Activated CD4-positive, alpha-beta memory T cell treated with anti-CD3 and anti-CD28 coated beads, Interleukin-2, amount 10 ng/mL, durations not matched to agents 7 days and 5 days (primary cell): ENCODE measurements around the gene FNDC3B. TPM values are rescaled to one million over a fixed set of nuclear protein-coding genes. Genes with fewer than 3 reads are reported as not detected.
A peak's percentile ranks its signal among the peaks of the same experiment; 100 is the strongest.

ENCODE experiments used
- CTCF ChIA-PET: fragments of 350-600 bp; sonication (Branson Sonifier 250); formaldehyde crosslinking; loops from one replicate; lab custom pipeline; 2021; ENCODE audit warnings: antibody characterized with exemption, inconsistent platforms; lab: Charles Lee
- POLR2A ChIA-PET: fragments of 350-600 bp; sonication (Branson Sonifier 250); formaldehyde crosslinking; loops from one replicate; lab custom pipeline; 2021; ENCODE audit warnings: antibody characterized with exemption; lab: Charles Lee
- DNase-seq: peaks from one replicate; pipeline ENCODE4 v3.0.0-alpha.2; 2020
- H3K27ac Mint-ChIP-seq: one replicate; pipeline ENCODE4 v1.8.0; 2021; ENCODE audit warnings: mild to moderate bottlenecking, mixed read lengths
- H3K27me3 Mint-ChIP-seq: one replicate; pipeline ENCODE4 v1.8.0; 2021; ENCODE audit warnings: mixed read lengths
- H3K36me3 Mint-ChIP-seq: one replicate; pipeline ENCODE4 v1.8.0; 2021; ENCODE audit warnings: low read depth, mixed read lengths
- H3K4me1 Mint-ChIP-seq: one replicate; pipeline ENCODE4 v1.8.0; 2021; ENCODE audit warnings: mixed read lengths
- H3K4me3 Mint-ChIP-seq: one replicate; pipeline ENCODE4 v1.8.0; 2021; ENCODE audit warnings: mild to moderate bottlenecking, mixed read lengths
- H3K9me3 Mint-ChIP-seq: one replicate; pipeline ENCODE4 v1.8.0; 2021; ENCODE audit warnings: mixed read lengths
- total RNA-seq, 2 experiments: library from RNA; stranded (reverse); gene quantifications; one replicate each; pipeline ENCODE4 v1.2.3, GENCODE V29; 2021

The FNDC3B gene
- total RNA-seq, 2 experiments from 2014 or later = 21.6 to 21.8 TPM

DNA sequence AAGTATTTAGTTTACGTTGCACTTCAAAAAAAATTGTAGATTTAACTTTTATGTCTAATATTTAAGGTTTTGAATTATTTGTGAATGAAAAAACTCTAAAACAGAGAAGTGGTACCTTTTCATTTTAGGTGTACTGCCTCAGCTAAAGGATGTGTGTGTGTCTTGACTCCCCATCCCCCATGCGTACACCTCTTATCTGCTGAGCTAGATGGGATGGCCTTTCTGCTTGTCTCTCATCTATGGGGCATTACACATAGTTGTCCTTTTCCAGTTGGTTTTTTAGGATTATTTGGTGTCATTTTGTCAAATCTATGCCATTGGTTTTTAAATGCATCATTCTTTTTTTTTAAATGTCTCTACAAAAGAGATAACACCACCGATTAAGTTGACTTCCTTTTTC, 110.9 kb downstream of the FNDC3B start:
- no peaks in the 10 kb centered on the region for H3K27me3 Mint-ChIP-seq
- H3K9me3 Mint-ChIP-seq = no peaks in the 10 kb centered on the region
- H3K4me1 Mint-ChIP-seq = peaks cover 45% of the 10 kb centered on the region
- POLR2A ChIA-PET = interaction anchor here (1.6 kb wide), 1 partner anchor 43 kb away, joined by 3 read pairs; no protein-coding TSS in a partner anchor
- H3K4me3 Mint-ChIP-seq = no peak overlapping the region
- DNase-seq = no peak
- CTCF ChIA-PET = no interaction called here
- no peak overlapping the region for H3K27ac Mint-ChIP-seq
- H3K36me3 Mint-ChIP-seq = no peaks in the 10 kb centered on the region

DNA sequence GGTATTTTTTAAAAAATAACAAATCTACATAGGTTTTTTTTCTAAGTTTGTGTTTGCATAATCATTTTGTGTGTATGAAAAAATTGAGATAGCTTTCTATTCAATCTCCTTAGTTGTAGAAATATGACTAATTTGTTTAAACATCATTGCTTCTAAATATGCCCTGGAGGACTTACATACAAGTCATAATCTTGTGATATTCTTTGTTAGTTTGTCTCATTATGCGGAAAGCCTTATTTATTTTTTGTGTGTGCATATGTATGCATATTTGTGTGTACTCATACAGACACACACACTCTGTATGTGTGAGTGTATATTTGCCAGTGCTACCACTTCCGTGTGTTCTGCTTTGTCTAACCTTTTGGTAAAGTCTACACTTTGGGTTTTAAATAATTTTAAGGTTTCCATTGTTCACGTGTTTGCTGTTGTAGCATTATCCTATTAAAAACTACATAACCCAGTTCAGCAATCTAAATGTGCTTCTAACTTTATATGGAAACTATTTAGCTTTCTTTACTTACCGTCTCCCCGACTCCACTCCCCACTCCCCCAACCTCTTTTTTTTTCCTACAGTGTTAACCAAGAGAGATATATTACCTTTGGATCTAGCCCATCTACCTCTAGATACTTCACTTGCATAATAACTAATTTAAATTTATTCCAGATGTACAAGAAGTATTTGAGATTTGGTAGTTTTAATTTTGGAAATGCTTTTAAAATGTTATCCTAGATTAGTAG, 111.7 kb downstream of the FNDC3B start:
- H3K4me1 Mint-ChIP-seq = peaks cover 42% of the 10 kb centered on the region
- DNase-seq = no peak
- H3K9me3 Mint-ChIP-seq = no peaks in the 10 kb centered on the region
- ChIA-PET POLR2A (no interaction called here), CTCF (interaction anchor here (1.0 kb wide), 1 partner anchor 189 kb away, joined by 3 read pairs; no protein-coding TSS in a partner anchor)
- H3K4me3 Mint-ChIP-seq = no peak overlapping the region
- H3K36me3 Mint-ChIP-seq = no peaks in the 10 kb centered on the region
- H3K27ac Mint-ChIP-seq = no peak overlapping the region
- no peaks in the 10 kb centered on the region for H3K27me3 Mint-ChIP-seq

DNA sequence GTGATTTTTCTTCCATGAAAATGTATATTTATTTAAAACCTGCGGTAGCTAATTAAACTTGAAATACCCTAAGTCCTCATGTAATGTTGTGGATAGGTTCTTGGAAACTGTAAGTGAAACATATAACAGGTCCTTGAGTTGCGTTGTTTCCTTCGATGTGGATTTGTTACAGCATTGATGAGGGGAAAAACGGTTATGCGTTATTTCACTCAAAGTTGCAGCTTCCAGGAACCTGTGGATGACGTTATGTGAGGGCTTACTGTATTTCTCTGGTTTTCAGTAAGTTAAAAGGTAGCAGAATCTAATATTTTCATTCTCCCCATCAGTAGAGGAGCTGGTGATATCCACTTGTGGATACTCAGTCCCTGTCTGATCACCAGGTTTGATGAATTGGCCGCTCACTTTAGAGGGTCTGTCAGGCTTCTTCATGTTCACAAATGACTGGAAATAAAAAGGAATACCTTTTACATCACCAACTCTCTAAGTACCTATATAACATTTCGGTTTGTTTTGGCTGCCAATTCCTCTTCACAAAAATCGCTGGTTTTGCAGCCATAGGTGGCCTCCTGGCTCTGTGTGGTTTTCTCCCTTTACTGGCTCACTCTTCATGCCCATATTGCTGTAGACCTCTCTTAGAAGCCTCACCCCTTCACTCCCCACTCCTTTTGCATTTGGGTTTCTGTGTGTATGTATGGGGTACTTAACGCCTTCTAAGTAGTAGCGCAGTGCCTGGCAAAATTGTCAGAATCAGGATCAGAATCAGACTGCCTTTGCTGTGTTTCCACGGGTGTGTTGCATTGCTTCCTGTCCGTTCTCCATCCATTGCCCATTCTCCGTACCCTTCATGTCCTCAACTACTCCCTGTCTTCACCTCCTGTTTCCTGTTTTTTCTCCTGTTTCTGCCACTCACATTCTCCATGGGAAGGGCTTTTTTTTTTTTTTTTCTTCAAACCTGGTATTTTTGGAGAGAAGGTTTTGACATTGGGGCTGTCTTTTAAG, 112.6 kb downstream of the FNDC3B start:
- Mint-ChIP-seq H3K4me1 (peaks cover 39% of the 10 kb centered on the region), H3K27ac (no peak overlapping the region), H3K36me3 (peaks cover 2% of the 10 kb centered on the region), H3K4me3 (no peak overlapping the region), H3K9me3 (no peaks in the 10 kb centered on the region), H3K27me3 (no peaks in the 10 kb centered on the region)
- POLR2A ChIA-PET = interaction anchor here (1.5 kb wide), 1 partner anchor 45 kb away, joined by 5 read pairs; no protein-coding TSS in a partner anchor
- CTCF ChIA-PET = interaction anchor here (1.0 kb wide), 1 partner anchor 188 kb away, joined by 3 read pairs; no protein-coding TSS in a partner anchor
- no peak for DNase-seq

DNA sequence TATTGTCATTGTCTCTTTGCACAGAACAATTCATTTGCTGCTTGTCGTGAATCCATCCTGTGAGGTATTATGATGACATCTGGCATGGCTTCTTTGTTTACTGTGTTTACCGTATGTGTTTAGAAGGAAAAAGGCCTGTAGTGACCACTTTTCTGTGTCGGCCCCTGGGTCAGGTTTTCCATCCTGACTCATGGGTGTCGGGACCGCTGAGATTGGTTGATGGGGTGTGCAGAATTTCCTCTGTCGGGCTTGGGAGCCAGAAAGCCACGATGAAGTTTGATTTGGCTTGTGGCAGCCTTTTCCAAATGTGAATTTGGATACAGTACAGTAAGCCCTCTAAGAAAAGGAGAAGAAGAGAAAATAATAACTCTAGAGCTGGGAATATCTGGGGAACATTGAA, 113.5 kb downstream of the FNDC3B start:
- DNase-seq = no peak
- H3K36me3 Mint-ChIP-seq = peaks cover 2% of the 10 kb centered on the region
- no peak overlapping the region for H3K4me3 Mint-ChIP-seq
- H3K9me3 Mint-ChIP-seq = no peaks in the 10 kb centered on the region
- peaks cover 33% of the 10 kb centered on the region for H3K4me1 Mint-ChIP-seq
- no peak overlapping the region for H3K27ac Mint-ChIP-seq
- ChIA-PET CTCF (no interaction called here), POLR2A (interaction anchor here (1.5 kb wide), 1 partner anchor 46 kb away, joined by 5 read pairs; no protein-coding TSS in a partner anchor)
- no peaks in the 10 kb centered on the region for H3K27me3 Mint-ChIP-seq

DNA sequence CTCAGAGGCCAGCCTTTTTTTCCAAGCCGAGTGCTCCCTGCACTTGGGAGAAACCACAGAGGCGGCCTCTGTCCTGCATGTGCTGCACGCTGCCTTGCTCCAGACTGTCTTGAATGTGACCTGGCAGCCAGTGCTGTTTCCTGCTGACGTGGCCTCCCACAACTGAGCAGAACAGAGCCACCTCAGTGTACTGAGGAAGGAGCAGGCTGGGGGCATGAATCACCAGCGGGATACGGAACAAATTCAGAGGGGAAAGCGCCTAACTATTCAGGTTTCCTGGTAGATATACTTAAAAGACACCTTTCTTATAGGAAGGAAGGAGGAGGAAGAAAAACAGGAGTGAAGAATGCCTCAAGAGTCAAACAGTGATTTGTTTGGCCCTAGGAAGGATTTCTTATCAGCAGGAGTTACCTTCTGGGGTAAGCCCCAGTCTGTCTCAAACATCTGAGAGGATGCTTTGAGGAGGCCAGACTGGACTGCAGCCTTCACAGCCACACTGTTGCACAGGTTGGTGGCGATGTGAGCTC, 114.0 kb downstream of the FNDC3B start:
- H3K27ac Mint-ChIP-seq = no peak overlapping the region
- ChIA-PET POLR2A (interaction anchor here (0.6 to 1.5 kb wide), 2 partner anchors 46 to 913 kb away, joined by 3 to 5 read pairs; no protein-coding TSS in a partner anchor), CTCF (no interaction called here)
- peaks cover 2% of the 10 kb centered on the region for H3K36me3 Mint-ChIP-seq
- H3K27me3 Mint-ChIP-seq = no peaks in the 10 kb centered on the region
- H3K9me3 Mint-ChIP-seq = no peaks in the 10 kb centered on the region
- H3K4me3 Mint-ChIP-seq = no peak overlapping the region
- DNase-seq = peak; percentile 65
- peaks cover 31% of the 10 kb centered on the region for H3K4me1 Mint-ChIP-seq

DNA sequence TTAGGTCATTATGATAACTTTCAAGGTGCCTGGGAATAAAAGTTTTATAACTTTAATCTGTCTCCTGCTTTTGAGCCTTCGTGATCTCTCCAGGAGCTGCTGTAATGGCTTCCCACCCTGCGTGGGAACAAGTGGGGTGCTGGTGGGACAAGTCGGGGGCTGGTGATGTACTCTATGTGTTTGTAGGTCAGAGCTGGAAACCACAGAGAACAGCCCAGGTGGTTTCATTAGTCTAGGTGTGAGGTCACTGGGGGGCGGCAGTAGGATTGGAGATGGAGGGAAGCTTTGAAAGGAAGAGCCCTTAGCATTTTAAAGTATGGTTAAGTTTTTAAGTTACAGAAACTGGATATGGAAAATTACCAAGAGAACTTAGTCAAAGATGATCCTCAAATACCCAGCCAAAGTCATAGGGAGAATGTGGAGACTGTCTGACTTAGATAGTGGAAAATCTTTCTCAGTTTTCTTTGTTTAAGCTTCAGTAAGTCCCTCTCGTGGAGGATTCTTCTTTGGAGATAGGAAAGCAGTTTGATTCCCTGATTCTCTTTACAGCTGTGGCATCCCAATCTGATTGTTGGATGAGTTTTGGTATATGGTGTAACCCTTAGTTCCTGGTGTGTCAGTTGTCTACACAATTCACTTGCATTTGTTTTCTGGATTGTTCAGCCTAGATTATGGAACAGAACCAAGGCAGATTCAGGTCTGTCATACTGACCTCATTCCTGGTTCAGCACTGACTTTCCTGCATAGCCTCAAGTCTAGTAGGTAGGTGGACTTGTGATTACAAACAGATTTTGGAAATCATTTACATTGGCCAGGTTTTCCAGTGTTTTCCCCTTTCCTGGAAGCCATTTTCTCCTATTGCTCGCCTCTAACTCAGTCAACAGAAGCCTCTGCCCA, 115.6 kb downstream of the FNDC3B start:
- CTCF ChIA-PET = no interaction called here
- Mint-ChIP-seq H3K9me3 (no peaks in the 10 kb centered on the region), H3K36me3 (peaks cover 2% of the 10 kb centered on the region), H3K27me3 (no peaks in the 10 kb centered on the region), H3K4me3 (no peak overlapping the region), H3K27ac (no peak overlapping the region), H3K4me1 (peaks cover 31% of the 10 kb centered on the region)
- DNase-seq = no peak
- POLR2A ChIA-PET = no interaction called here

DNA sequence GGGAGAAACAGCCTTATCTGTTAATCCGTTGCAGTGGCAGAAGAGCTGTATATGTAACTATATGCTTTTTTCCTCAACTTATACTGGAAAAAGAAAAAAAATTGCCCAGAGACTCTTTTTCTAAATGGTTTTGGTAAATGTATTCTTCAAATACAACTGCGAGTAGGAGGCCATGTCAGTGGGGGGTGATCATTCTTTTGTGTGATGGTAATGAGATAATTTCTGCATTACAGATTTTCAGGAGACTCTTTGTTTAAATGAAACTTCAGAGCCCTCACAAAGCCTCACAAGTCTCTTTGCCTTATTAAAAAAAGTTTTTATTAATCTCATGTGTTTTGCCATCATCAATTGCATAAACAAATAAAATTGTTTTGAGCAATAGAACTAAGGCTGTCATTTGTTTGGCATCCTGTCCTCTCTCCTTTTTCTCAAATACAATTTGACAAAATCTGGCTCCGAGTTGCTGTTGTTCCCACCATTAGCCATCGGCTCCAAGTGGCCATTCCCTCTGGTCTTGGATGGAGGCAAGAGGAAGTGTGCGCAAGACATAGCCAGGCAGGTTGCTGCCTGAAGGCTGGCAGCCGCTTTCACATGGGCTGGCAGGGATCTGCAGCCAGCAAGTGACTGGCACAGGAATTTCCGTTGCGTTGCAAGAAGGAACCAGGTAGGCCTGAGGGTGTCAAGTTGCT, 116.7 kb downstream of the FNDC3B start:
- POLR2A ChIA-PET = no interaction called here
- no peaks in the 10 kb centered on the region for H3K9me3 Mint-ChIP-seq
- peaks cover 2% of the 10 kb centered on the region for H3K36me3 Mint-ChIP-seq
- H3K4me3 Mint-ChIP-seq = no peak overlapping the region
- H3K27ac Mint-ChIP-seq = no peak overlapping the region
- H3K27me3 Mint-ChIP-seq = no peaks in the 10 kb centered on the region
- CTCF ChIA-PET = no interaction called here
- H3K4me1 Mint-ChIP-seq = peaks cover 30% of the 10 kb centered on the region
- DNase-seq = no peak

DNA sequence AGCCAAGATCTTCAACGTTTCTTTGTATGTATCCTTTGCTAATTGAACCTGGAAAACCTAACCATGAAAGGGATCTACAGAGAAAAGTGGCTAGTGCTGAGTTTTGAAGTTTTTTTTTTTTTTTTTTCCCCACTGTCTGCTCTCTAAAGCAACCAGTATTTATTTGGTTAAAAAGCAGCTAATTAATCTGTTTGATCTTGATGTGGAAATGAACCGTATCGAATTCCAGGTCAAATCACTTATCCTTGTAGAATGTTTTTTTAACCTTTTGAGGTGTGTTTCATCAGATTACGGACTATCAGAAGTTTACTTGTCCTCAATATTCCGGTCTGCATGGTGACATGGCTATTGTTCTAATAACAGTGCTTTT, 117.2 kb downstream of the FNDC3B start:
- Mint-ChIP-seq H3K36me3 (peaks cover 2% of the 10 kb centered on the region), H3K4me1 (peaks cover 30% of the 10 kb centered on the region), H3K9me3 (no peaks in the 10 kb centered on the region), H3K4me3 (no peak overlapping the region), H3K27ac (no peak overlapping the region), H3K27me3 (no peaks in the 10 kb centered on the region)
- CTCF ChIA-PET = interaction anchor here (0.7 kb wide), 1 partner anchor 111 kb away, joined by 3 read pairs; no protein-coding TSS in a partner anchor
- POLR2A ChIA-PET = no interaction called here
- no peak for DNase-seq

DNA sequence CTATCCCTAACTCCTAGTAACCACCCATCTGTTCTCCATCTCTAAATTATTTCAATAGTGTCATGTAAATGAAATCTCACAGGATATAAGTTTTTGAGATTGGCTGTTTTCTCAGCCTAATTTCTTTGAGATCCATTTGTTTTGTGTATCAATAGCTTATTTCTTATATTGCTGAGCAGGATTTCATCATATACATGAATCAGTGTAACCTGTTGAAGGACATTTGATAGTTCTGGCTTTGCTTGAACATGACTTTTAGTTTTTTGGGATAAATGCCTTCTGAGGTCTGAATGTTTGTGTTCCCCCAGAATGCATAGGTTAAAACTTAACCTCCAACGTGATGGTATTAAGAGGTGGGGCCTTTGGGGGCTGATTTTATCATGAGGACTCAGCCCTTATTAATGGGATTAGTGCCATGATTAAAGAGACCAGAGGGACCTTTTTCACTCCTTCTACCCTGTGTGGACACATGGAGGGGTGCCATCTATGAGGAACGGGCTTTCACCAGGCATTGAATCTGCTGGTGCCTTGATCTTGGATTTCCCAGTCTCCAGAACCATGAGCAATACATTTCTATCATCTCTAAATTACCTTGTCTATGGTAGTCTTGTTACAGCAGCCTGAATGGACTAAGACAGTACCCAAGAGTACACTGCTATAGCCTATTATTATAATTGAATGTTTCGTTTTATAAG, 118.3 kb downstream of the FNDC3B start:
- CTCF ChIA-PET = no interaction called here
- H3K27ac Mint-ChIP-seq = no peak overlapping the region
- POLR2A ChIA-PET = no interaction called here
- peaks cover 25% of the 10 kb centered on the region for H3K4me1 Mint-ChIP-seq
- no peak for DNase-seq
- no peak overlapping the region for H3K4me3 Mint-ChIP-seq
- no peaks in the 10 kb centered on the region for H3K9me3 Mint-ChIP-seq
- H3K27me3 Mint-ChIP-seq = no peaks in the 10 kb centered on the region
- peaks cover 2% of the 10 kb centered on the region for H3K36me3 Mint-ChIP-seq

DNA sequence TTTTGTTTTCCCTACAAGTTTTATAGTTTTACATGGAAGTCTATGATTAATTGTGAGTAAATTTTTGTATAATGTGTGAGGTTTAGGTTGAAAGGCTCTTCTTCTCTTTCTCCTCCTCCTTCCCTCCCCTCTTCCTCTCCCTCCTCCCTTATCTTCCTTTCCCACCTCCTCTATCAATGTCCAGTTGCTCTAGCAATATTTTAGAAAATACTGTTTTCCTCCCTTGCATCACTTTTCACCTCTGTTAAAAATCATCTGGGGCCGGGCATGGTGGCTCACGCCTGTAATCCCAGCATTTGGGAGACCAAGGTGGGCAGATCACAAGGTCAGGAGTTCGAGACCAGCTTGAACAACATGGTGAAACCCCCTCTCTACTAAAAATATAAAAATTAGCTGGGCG, 119.4 kb downstream of the FNDC3B start:
- H3K4me1 Mint-ChIP-seq = peaks cover 15% of the 10 kb centered on the region
- H3K27me3 Mint-ChIP-seq = no peaks in the 10 kb centered on the region
- no peak overlapping the region for H3K27ac Mint-ChIP-seq
- CTCF ChIA-PET = no interaction called here
- peaks cover 2% of the 10 kb centered on the region for H3K36me3 Mint-ChIP-seq
- no peak for DNase-seq
- H3K9me3 Mint-ChIP-seq = no peaks in the 10 kb centered on the region
- POLR2A ChIA-PET = no interaction called here
- H3K4me3 Mint-ChIP-seq = no peak overlapping the region

DNA sequence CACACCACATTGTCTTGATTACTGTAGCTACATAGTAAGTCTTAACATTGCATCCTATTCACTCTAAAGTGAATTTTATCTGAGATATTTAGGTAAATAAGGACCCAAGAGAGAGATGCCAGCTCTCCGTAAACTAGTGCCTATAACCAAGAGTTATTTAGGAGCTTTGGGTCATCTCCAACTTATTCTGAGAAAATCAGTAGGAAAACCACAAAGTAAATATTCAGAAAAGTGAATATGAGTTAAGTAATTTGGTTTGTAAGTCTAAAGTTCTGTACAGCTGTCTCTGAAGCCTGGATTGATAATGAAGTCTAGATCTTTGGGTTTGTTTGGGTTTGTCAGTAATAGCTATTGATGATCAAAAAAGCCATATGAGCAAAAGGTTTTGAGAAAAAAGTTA, 120.0 kb downstream of the FNDC3B start:
- H3K4me3 Mint-ChIP-seq = no peak overlapping the region
- H3K27ac Mint-ChIP-seq = no peak overlapping the region
- DNase-seq = no peak
- no peaks in the 10 kb centered on the region for H3K27me3 Mint-ChIP-seq
- ChIA-PET CTCF (no interaction called here), POLR2A (no interaction called here)
- H3K9me3 Mint-ChIP-seq = no peaks in the 10 kb centered on the region
- peaks cover 13% of the 10 kb centered on the region for H3K4me1 Mint-ChIP-seq
- H3K36me3 Mint-ChIP-seq = peaks cover 2% of the 10 kb centered on the region
